Measurements from ENCODE around the gene GALR3. TPM values are rescaled to one million over a fixed set of nuclear protein-coding genes. Genes with fewer than 3 reads are reported as not detected.
A peak's percentile ranks its signal among the peaks of the same experiment; 100 is the strongest.

GALR3 gene
- total RNA-seq, 2 donors from 2014 or later, result not detected

- no peak for ATAC-seq
- Mint-ChIP-seq H3K4me3 (no peak overlapping the region), H3K27me3 (peaks cover 8 to 21% of the 10 kb centered on the region in 2 donors), H3K36me3 (no peaks in the 10 kb centered on the region), H3K27ac (no peak overlapping the region), H3K9me3 (no peaks in the 10 kb centered on the region), H3K4me1 (ENCODE audit: low read depth in 2 of 2) (peaks cover 0 to 10% of the 10 kb centered on the region in 2 donors)
- no peak for DNase-seq (ENCODE audit: low spot score)
Measured at GRCh38 chr22:37820350-37820749, 2.8 kb upstream of the GALR3 start.

GRCh38 chr22:37822079-37822833, 926 bp upstream of the GALR3 start:
- Mint-ChIP-seq H3K4me1 (ENCODE audit: low read depth in 2 of 2) (peaks cover 5 to 13% of the 10 kb centered on the region in 2 donors), H3K27me3 (peaks cover 8 to 21% of the 10 kb centered on the region in 2 donors), H3K27ac (no peak overlapping the region), H3K36me3 (no peaks in the 10 kb centered on the region), H3K9me3 (no peaks in the 10 kb centered on the region), H3K4me3 (peak overlapping the region; percentile 13)
- ATAC-seq (no peak), DNase-seq (ENCODE audit: low spot score) (no peak)

- H3K4me1 Mint-ChIP-seq (ENCODE audit: low read depth in 2 of 2), result peaks cover 4 to 5% of the 10 kb centered on the region in 2 donors
- no peak overlapping the region for H3K27ac Mint-ChIP-seq
Measured at GRCh38 chr22:37824674-37825641, 1.8 kb downstream of the GALR3 start.

GRCh38 chr22:37827056-37827455, 3.9 kb downstream of the GALR3 start:
- Mint-ChIP-seq H3K9me3 (no peaks in the 10 kb centered on the region), H3K27ac (no peak overlapping the region), H3K36me3 (no peaks in the 10 kb centered on the region), H3K4me3 (no peak overlapping the region), H3K4me1 (ENCODE audit: low read depth in 2 of 2) (peaks cover 4 to 5% of the 10 kb centered on the region in 2 donors), H3K27me3 (peaks cover 0 to 7% of the 10 kb centered on the region in 2 donors)
- DNase-seq (ENCODE audit: low spot score) (no peak), ATAC-seq (no peak)

More at GRCh38 chr22:37824674-37825641, 1.8 kb downstream of the GALR3 start:
- no peaks in the 10 kb centered on the region for H3K36me3 Mint-ChIP-seq
- DNase-seq (ENCODE audit: low spot score) (no peak), ATAC-seq (peak; percentile 68 to 83)
- peak overlapping the region; percentile 72 for H3K4me3 Mint-ChIP-seq
- peaks cover 8 to 16% of the 10 kb centered on the region in 2 donors for H3K27me3 Mint-ChIP-seq
- H3K9me3 Mint-ChIP-seq, result no peaks in the 10 kb centered on the region

GRCh38 chr22:37830093-37830842, 7.1 kb downstream of the GALR3 start:
- Mint-ChIP-seq H3K4me1 (ENCODE audit: low read depth in 2 of 2) (peaks cover 4 to 5% of the 10 kb centered on the region in 2 donors), H3K27ac (peak overlapping the region in 1 of 2 donors; percentile 47), H3K36me3 (no peaks in the 10 kb centered on the region), H3K9me3 (no peaks in the 10 kb centered on the region), H3K27me3 (no peaks in the 10 kb centered on the region), H3K4me3 (no peak overlapping the region)
- DNase-seq (ENCODE audit: low spot score) (no peak), ATAC-seq (no peak)

- Mint-ChIP-seq H3K4me3 (no peak overlapping the region), H3K4me1 (ENCODE audit: low read depth in 2 of 2) (no peaks in the 10 kb centered on the region), H3K27me3 (no peaks in the 10 kb centered on the region), H3K36me3 (no peaks in the 10 kb centered on the region), H3K9me3 (no peaks in the 10 kb centered on the region), H3K27ac (no peak overlapping the region)
- DNase-seq (ENCODE audit: low spot score) (no peak), ATAC-seq (no peak)
Measured at GRCh38 chr22:37831472-37831871, 8.3 kb downstream of the GALR3 start.

- no peaks in the 10 kb centered on the region for H3K36me3 Mint-ChIP-seq
- H3K27ac Mint-ChIP-seq, result no peak overlapping the region
- no peak for ATAC-seq
- no peak overlapping the region for H3K4me3 Mint-ChIP-seq
- H3K4me1 Mint-ChIP-seq (ENCODE audit: low read depth in 2 of 2), result no peaks in the 10 kb centered on the region
- no peaks in the 10 kb centered on the region for H3K9me3 Mint-ChIP-seq
- H3K27me3 Mint-ChIP-seq, result no peaks in the 10 kb centered on the region
- DNase-seq (ENCODE audit: low spot score), result no peak
Measured at GRCh38 chr22:37832022-37832857, 9.1 kb downstream of the GALR3 start.

GRCh38 chr22:37842015-37842793, 19.0 kb downstream of the GALR3 start:
- no peak for ATAC-seq
- DNase-seq (ENCODE audit: low spot score), result no peak
- no peaks in the 10 kb centered on the region for H3K27me3 Mint-ChIP-seq
- H3K27ac Mint-ChIP-seq, result peak overlapping the region in 1 of 2 donors; percentile 89
- no peaks in the 10 kb centered on the region for H3K36me3 Mint-ChIP-seq
- H3K4me3 Mint-ChIP-seq, result peak overlapping the region; percentile 81
- peaks cover 10 to 11% of the 10 kb centered on the region in 2 donors for H3K4me1 Mint-ChIP-seq (ENCODE audit: low read depth in 2 of 2)
- H3K9me3 Mint-ChIP-seq, result no peaks in the 10 kb centered on the region

GRCh38 chr22:37843741-37844089, 20.5 kb downstream of the GALR3 start:
- Mint-ChIP-seq H3K9me3 (no peaks in the 10 kb centered on the region), H3K36me3 (peaks cover 3% of the 10 kb centered on the region), H3K4me3 (peak overlapping the region; percentile 81), H3K4me1 (ENCODE audit: low read depth in 2 of 2) (peaks cover 17 to 21% of the 10 kb centered on the region in 2 donors), H3K27ac (peak overlapping the region; percentile 79 to 89), H3K27me3 (no peaks in the 10 kb centered on the region)
- ATAC-seq (peak; percentile 68 to 73), DNase-seq (ENCODE audit: low spot score) (no peak)

- Mint-ChIP-seq H3K4me3 (peak overlapping the region; percentile 76), H3K9me3 (no peaks in the 10 kb centered on the region), H3K36me3 (peaks cover 11% of the 10 kb centered on the region), H3K4me1 (ENCODE audit: low read depth in 2 of 2) (peaks cover 27 to 30% of the 10 kb centered on the region in 2 donors), H3K27me3 (no peaks in the 10 kb centered on the region), H3K27ac (peak overlapping the region; percentile 68 to 80)
- DNase-seq (ENCODE audit: low spot score) (no peak), ATAC-seq (no peak)
Measured at GRCh38 chr22:37844904-37845329, 21.7 kb downstream of the GALR3 start.

- Mint-ChIP-seq H3K4me1 (ENCODE audit: low read depth in 2 of 2) (peaks cover 35 to 38% of the 10 kb centered on the region in 2 donors), H3K4me3 (no peak overlapping the region), H3K36me3 (peaks cover 20% of the 10 kb centered on the region), H3K9me3 (no peaks in the 10 kb centered on the region), H3K27ac (no peak overlapping the region), H3K27me3 (no peaks in the 10 kb centered on the region)
- ATAC-seq (no peak), DNase-seq (ENCODE audit: low spot score) (no peak)
Measured at GRCh38 chr22:37846433-37846832, 23.3 kb downstream of the GALR3 start.

GRCh38 chr22:37848587-37849088, 25.5 kb downstream of the GALR3 start:
- peak overlapping the region; percentile 98 to 100 for H3K27ac Mint-ChIP-seq
- peaks cover 36 to 37% of the 10 kb centered on the region in 2 donors for H3K4me1 Mint-ChIP-seq (ENCODE audit: low read depth in 2 of 2)
- H3K27me3 Mint-ChIP-seq, result no peaks in the 10 kb centered on the region
- no peaks in the 10 kb centered on the region for H3K9me3 Mint-ChIP-seq
- H3K36me3 Mint-ChIP-seq, result peaks cover 31% of the 10 kb centered on the region
- ATAC-seq, result no peak
- DNase-seq (ENCODE audit: low spot score), result no peak
- H3K4me3 Mint-ChIP-seq, result peak overlapping the region; percentile 99

Measured in natural killer cell treated with Interleukin-12 subunit alpha and Interleukin-12 subunit beta and Interleukin-15 and Interleukin-18, amount 100 ng/mL, for 72 hours (primary cell).